GM21723 (cell line): ENCODE measurements around the gene RALGAPA2.

ENCODE experiments used
- ATAC-seq: cut with Tn5 transposase; IDR thresholded peaks from one replicate; pipeline ENCODE4 v1.9.1; 2021; ENCODE audit warnings: mild to moderate bottlenecking, moderate library complexity; ENCODE audit not compliant: unreplicated experiment

RALGAPA2 gene

DNA sequence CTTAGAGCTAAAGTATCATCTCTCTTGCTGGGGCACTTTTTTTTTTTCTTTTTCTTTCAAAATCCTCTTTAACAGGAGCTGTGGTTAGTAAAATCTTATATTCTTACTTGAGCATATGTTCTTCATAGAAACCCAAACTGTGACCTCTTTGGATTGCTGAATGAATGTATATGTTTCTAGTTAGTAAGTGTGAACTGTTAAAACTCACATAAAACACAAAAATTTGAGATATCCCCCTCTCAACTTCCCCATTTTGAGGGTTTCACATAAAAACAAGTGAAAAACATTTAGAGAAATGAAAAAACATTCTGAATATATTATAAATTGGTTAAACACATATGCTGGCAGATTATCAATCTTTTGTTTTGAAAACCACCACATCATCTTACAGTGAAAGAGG, 266.4 kb downstream of the RALGAPA2 start:
- no peak for ATAC-seq

DNA sequence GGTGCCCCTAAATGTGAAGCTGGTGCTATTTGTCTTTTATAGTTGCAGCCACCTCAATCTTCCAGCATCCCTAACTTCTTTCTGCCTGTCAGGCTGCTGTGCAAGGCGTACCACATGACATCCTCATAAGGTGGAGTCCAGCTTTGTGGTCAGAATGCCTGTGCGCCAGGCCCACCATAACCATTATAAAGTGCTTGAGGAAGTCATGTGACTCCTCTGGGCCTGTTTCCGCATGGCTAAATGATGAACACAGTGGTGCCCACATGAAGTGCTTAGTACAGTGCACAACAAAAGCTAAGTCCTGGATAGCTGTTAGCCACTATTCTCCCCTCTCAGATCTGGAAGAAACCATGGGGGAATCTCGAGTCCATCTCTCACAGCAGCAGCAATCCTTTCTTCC, 268.9 kb downstream of the RALGAPA2 start:
- no peak for ATAC-seq

DNA sequence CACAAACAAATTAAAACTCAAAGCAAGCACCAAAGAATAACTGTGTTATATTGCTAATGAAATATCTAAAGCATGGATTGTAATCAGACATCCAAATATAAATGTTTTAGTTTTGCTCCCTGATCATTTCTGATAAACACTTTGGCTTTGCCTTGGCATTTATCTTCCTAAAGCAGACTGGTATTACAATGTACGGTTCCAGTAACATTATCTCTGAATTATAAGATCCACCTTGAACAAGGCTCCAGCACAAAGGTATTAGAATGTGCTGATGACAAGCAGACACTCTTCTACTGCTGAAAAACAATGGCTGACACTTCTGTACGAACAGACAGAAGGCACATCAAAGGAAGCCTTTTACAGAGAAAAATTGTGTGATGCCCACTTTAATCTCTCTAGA, 270.0 kb downstream of the RALGAPA2 start:
- ATAC-seq = no peak

DNA sequence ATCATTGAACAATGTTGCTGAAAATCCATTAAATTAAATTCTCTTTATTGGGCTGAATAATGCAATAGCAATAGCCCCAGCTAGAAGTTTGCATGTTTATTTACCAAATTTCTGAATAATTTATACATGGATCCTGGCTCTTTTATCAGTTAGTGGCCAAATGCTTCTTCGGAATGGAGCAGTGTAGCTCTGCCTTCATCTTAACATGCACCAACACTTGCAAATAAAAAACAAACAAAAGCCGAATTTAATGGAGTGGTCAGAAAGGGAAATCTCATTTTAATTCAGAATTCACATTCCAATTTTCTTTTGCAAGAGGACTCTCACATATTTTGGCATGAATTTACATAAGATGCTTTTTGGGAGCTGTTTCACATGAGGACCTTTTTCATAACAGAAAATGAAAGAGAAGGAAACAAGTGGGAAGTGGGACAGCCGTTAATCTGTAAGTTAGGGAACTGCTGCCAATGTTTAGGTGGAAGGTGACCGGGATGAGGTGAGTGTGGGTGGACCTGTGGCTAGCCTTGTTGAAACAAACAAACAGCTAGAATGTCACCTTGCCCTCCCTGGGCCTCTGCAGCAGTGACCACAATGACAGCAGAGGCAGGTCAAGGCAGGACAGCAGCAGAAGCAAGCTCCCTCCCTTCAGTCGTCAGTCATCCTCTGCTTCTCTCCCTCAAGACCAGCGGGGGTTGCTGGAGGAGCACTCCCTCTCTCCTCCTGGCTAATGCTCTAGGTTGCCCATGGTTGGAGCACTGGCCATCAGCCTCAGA, 271.4 kb downstream of the RALGAPA2 start:
- no peak for ATAC-seq

DNA sequence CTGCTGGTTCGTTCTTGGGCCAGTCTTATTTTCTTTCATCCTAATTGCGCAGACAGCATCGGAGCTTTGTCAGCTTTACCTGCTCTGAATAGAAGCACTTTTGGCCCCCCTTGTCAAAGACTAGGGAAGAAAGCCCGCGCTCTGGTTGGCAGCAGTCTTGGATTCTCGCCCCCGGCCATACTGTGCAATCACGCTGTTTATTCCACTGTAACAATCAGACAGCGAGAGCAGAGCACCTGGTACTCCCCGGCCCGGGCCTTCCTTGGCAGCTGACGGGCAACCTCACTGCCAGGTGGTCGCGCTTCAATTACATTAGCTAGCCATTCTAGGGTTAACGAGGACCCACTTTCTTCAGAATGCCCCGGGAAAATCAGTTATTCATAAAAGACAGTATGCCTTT, 272.0 kb downstream of the RALGAPA2 start:
- ATAC-seq = no peak

DNA sequence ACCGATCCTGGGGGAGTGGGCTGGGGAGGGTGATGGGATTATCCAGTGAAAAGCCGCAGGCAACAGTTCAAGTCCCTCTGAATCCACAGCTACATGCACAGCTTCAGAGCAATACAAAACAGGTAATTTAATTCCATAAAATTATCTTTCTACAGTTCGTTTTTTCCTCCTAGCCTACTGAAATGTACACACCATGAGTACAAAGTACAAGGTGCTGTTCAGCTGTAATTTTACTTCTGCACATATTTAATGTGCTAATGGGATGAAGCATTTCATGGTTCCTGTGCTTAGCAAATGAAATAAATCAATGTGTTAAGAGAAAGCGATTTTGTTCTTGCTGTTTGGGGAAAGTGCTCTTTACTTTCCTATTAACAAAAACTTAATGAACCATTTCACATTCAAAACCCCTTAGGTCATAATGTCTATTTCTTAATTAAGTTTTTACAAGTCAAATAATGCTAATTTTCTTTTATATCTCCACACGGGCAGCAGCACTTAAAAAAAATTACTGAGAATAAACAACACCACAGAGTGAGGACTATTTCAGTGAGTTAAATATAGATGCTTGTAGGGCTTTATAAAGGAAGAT, 272.7 kb downstream of the RALGAPA2 start:
- ATAC-seq = no peak

DNA sequence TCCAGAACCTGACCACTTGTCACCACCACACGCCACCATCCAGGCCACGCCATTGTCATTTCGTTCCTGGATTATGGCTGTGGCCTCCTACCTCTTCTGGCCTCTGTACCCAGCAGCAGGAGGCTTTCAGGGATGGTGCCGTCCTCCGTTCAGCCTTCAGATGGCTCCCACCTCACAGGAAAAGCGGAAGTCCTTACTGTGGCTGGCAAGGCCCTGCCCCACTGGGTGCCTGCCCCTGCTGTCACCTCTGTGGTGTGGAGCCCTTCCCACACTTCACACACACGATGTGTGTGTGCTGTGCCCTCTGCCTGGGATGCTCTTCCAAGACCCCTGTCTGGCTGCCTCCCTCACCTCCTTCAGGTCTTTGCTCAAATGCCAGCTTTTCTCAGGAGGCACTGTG, 275.1 kb downstream of the RALGAPA2 start:
- ATAC-seq = no peak

DNA sequence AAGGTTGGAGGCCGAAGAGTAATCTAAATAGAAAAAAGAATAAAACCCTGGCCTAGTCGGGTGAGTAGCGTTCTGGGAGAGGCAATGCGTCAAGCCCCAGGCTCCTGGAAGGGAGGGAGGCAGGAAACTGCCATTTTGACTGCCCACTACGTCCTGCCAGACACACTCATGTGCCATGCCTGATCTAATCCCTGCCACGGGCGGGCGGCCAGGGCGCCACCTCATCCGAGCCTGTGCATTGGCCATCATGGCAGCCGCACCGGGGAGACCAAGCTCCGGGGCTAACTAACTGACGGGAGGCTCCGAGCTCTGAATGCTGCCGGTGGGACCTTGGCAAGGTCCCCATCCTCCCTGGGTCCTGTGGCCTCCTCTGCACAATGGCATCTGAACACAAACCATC, 275.8 kb downstream of the RALGAPA2 start:
- ATAC-seq = no peak

DNA sequence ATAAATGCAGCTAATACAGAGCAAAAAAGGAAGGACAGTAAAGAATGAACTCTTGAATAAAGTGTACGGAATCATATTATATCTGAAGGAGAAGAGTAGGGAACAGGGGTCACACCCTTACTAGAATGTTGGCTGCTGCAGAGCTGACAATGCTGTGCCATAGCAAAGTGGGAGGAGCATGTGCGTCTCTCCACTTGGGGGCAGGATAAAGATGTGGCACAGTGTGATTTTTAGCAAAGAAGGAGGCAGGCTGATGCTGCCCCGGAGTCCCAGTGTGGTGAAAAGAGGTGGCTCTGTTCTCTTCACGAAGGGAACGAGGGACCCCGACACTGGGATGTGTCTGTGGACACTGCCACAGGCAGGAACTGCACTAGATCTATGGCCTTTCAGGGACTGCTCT, 277.0 kb downstream of the RALGAPA2 start:
- ATAC-seq = no peak

DNA sequence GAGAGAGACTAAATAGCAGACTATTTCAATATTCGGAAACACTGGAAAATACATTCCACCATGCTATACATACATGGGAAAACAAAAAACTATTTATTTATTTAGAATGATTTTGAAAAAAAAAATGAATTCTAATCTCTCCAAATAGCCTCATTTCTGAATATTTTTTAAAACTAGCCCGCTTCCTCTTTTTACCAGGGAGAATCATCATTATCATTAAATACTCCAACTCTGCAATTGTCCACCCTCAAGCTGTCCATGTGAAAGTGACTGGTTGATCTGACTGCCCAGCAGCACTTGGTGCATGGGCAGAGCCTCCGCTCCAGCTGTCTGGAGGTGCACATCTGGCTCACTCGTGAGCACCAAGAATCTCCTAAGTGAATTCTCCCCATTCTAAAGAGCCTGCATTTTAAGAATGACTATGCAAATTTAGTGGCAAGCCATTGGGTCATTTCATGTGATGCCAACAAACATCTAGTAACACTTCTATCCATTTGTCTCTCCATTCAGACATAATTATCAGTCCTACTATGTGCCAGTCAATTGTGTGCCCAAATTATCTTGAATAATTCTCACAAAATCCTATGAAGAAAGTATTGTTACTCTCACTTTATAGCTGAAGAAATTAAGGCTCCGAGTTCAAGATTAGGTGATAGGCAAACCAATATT, 279.7 kb downstream of the RALGAPA2 start:
- no peak for ATAC-seq

DNA sequence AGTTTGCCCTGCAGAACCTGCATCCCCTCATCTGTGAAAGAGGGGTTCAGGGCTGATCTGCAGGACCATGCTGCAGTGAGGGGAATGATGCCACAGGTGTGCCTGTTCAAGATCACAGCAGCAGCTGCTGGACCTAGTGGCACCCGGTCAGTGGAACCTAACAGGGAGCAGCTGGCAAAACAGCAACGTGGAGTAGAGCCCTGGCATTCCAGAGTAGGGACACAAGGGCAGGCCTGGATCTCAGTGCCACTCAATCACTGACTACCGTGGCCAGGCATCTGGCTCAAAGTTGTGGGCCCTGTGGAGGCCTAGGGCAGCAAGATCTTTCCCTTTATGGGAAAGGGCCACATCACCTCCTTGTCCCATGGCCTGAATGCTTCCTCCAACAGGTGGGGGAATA, 282.4 kb downstream of the RALGAPA2 start:
- ATAC-seq = no peak

DNA sequence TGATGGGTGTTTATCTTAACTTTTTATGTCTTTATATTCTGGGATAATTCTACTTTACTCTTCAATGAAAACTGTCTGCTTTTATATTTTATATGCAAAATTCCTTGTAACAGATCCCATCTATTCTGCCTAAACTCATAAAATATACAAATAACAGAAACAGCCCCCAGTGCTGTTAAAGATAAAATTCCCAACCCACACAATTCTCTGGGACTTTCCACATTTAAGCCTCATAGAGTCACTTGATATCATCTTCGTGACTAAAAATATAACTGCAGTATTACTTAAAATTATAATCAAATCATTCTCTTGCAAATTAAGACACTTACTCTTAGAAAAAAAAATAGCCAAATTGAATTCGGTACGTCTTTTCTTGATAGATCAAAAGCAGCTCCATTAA, 284.4 kb downstream of the RALGAPA2 start:
- no peak for ATAC-seq

DNA sequence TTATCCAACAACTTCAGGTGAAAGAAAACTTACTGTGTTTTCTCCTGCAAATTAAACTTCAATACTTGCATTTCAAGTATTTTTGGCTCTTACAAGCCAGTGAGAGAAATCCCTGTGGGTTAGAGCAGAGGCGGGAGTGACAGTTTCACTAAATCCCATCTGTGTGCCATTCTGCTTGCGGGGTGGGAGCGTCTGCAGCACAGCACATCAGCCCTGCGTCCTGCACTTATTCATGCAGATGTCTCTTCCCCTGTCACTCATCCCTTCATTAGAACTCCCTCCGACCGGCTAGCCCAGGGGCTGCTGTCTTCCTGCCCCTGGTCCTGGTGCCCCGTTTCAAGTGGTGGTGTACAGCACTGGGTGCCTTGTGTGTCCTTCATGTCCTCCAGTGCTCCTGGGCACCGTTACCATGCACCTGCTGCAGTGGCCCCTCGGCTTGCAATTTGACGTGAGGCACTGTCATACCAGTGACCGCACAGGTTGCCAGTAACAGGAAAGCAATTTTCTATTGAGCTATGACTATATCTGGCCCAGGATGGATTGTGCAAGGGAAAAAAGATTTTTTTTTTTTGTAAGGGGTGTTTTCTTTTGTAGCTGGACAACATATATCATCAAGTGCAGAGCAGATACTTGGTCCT, 285.1 kb downstream of the RALGAPA2 start:
- ATAC-seq = no peak

DNA sequence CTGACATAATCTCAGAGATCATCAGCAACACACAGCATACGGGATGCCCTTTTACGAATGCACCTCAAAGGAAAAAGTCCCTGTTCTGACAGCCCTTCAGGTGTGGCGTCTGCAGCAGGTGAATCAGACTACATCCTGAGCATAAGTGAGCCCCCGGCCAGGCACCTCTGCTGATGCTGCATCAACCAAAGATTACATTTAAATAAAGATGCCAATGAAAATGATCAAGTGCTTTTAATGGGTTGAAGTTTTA, 285.9 kb downstream of the RALGAPA2 start:
- no peak for ATAC-seq

DNA sequence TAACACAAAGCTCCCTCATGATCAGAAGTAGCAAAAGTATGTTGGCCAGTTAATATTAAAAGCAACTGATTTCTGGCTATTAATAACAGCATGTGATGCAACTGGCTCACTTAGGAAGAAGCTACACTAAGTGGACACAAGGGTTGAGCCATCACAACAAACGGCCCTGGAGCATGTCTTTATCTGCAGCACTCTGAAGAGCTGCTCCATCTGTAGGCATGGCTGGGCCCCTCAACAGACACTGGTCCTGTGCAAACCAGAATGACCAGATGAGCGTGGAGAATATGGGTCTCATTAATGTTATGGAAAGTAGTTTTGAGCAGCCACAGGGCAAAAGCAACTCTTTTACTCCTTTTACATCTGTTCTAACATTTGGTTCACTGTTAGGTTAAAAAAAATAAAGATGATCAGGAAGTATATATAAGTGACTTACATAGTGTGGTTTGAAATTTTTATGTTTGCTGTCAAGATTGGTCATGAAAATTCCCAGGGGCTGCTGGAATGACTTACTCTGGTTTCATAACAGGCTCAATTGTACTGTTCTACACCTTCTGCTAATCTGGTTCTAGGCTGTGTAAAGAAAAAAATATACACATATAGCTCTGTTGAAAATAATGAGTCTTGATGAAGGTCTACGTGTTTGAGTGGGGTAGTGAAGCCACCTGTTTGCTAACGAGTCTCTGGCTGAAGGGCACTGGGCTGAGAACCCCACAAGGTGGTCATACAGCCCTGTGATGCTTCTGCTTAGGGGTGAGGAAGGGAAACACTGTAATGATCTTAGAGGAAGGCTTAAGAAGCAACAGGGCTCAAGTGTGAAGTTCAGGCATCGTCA, 286.4 kb downstream of the RALGAPA2 start:
- ATAC-seq = no peak

DNA sequence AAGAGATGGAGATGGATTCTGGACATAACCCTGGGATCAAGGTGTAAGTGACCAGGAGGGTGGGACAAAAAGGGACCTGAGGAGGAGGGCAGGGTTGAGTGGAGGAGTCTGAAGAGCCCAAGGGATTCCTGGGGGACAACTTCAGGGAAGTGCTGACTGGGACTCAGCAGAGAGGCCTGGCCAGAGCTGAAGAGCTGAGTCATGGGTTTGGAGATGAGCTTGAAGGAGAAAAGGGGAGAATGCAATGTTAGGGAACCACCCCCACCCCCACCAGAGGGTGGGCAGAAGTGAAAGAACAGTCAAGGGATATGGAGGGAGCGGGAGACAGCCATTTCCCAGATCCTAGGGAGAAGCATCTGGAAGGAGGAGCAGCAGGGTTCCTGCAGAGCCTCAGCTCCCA, 289.3 kb downstream of the RALGAPA2 start:
- no peak for ATAC-seq

DNA sequence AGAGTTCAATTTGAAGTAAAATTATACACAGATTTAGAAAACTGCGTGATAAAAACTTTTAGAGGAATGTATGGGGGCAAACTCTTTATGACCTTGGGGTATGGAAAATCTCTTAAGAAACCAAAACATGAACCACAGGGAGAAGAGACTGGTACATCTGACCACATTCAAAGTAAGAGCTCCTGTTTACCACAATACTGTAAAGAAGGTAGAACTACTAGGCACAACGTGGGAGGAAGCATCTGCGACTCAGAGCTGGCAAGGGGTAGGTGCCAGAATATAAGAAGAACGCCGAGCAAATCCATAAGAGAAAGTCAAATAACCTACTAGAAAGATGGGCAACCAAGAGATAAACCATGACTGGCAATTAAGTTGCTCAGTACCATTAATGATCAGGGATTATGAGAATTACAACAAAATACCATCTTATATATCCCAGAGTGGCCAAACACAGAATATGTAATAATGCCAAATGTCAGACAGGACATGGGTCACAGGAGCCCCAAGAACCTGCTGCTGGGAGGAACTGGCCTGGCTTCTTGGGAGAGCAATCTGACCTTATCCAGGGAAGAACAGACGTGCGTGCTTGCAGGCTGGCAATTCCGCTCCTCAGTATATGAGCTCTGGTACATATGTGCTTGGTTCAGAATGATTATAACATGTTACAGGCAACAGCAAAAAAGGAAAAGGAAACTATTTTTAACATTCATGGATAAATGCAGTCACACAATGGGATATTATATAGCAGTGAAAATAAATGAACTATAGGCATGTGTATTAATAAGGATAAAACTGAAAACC, 294.4 kb downstream of the RALGAPA2 start:
- no peak for ATAC-seq

DNA sequence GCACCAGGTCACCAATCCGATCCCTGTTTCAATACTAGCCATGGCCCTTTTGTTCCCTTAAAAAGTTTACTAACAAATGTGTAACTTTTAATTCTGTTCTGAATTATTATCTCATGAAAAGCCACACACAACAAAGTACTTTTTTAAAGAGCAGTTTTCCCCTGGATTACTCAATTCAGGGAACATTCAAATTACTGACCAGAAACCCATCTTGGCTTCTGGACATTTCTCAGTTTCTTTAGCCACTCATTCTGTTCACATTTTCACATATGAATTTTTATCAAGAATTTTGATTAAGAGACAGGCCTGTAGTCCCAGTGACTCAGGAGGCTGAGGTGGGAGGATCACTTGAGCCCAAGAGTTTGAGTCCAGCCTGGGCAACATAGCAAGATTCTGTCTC, 297.1 kb downstream of the RALGAPA2 start:
- no peak for ATAC-seq

DNA sequence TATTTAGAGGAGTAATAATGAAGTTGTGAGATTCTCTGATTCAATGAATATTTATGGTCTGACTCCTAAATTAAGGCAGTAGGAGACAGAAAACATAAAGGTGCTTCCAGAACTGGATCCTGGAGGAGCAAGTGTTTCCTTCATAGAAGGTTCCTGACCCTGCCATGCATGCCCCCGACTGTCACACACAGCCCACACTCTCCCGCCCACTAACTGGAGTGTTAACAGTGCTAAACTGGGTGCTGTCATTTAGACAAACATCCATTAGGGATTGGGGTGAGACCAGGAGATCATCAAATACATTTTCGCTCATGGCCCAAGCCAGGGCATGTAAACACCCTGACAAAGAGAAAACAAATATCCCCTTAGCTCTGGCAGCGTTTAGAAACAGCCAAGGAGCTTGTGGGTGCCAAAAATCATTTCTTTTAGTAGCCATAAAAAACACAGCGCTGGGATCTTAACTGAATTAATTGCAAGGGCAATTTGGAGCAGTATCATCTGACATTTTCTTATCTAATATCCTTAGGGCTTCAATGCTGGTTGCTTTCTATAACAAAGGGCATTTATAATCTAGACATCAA, 297.7 kb downstream of the RALGAPA2 start:
- ATAC-seq = no peak

DNA sequence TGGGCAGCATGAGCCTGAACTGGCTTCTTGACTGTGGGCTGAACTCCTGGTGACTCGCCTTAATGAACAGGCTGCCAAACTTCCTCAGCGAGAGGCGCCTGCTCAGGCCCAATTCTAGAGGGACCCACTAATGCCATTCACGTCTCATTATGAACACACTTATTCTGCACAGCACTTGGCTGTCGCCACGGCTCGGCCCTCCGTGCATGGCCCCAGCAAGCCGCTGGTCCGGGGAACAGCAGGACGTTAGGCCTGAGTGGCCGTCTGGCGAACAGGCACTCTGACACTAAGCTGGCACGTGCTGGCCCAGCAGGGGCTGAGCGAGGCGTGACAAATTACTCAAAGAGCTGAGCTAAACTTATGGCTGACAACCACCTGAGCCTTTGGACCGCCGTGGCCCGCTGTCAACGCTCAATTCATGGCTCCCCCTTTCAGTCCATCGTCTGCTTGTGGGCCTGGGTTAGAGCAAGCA, 298.6 kb downstream of the RALGAPA2 start:
- no peak for ATAC-seq
